Endothelial cell of umbilical vein (primary cell): Measurements from ENCODE around the gene KANK4. TPM values are rescaled to one million over a fixed set of nuclear protein-coding genes. Genes with fewer than 3 reads are reported as not detected.

Experiments used
- BruUV-seq: library from RNA; stranded (reverse); fragments of 400-500 nt; replicated peaks from 2 replicates; lab custom pipeline; 2021; lab: Mats Ljungman, UMichigan
- CTCF ChIA-PET: fragments of 300-600, 350-600 bp; sonication (Branson Sonifier 250); formaldehyde crosslinking; loops from one replicate; lab custom pipeline; 2021; ENCODE audit warnings: antibody characterized with exemption, inconsistent platforms; lab: Charles Lee
- POLR2A ChIA-PET: fragments of 300-600, 350-600 bp; sonication (Branson Sonifier 250); formaldehyde crosslinking; loops from one replicate; lab custom pipeline; 2021; ENCODE audit warnings: antibody characterized with exemption, inconsistent platforms; lab: Charles Lee
- DNase-seq: peaks from one replicate; pipeline ENCODE4 v3.0.0-alpha.2; 2011; ENCODE audit warnings: low read depth, low spot score
- FAIRE-seq: peaks from 2 replicates; lab custom pipeline; 2011; peaks lifted over from hg19 to GRCh38; lab: Jason Lieb, UNC
- H2AFZ ChIP-seq: 2 replicates; pipeline ENCODE4 v1.6.0; 2012; ENCODE audit warnings: low read depth, low read length, control low read depth, inconsistent platforms
- H3K27ac ChIP-seq: 2 replicates; pipeline ENCODE4 v1.5.1; 2011; ENCODE audit warnings: low read depth, mild to moderate bottlenecking, control low read depth, low read length, moderate library complexity; ENCODE audit not compliant: insufficient read depth
- H3K27me3 ChIP-seq, 2 experiments: 2 replicates each; pipeline versions ENCODE4 v1.6.0 to v1.6.1; 2011; ENCODE audit warnings: low read length in 2 of 2, mixed read lengths in 1 of 2; ENCODE audit not compliant: control insufficient read depth in 2 of 2, insufficient read depth in 2 of 2
- H3K36me3 ChIP-seq, 2 experiments: 2 replicates in 1 of 2; 3 replicates in 1 of 2; pipeline ENCODE4 v1.5.1; 2011; ENCODE audit warnings: low read length in 2 of 2, mild to moderate bottlenecking in 1 of 2, moderate library complexity in 1 of 2; ENCODE audit not compliant: control insufficient read depth in 2 of 2, insufficient read depth in 2 of 2; ENCODE audit errors: extremely low read depth in 1 of 2
- H3K4me1 ChIP-seq: 3 replicates; pipeline ENCODE4 v1.5.1; 2011; ENCODE audit warnings: mild to moderate bottlenecking, low read length; ENCODE audit not compliant: control insufficient read depth, insufficient read depth; ENCODE audit errors: extremely low read depth
- H3K4me2 ChIP-seq: 2 replicates; pipeline ENCODE4 v1.6.1; 2011; ENCODE audit warnings: low read length, control low read depth, mixed read lengths; ENCODE audit not compliant: insufficient read depth
- H3K4me3 ChIP-seq, 3 experiments: fragments of 200-600 bp in 1 of 3; sonication (generic), shearing (Covaris generic) in 1 of 3; replicated peaks in 1 of 3; 2 replicates each; pipeline ENCODE4 v1.5.1; 2011 to 2016; ENCODE audit warnings: control low read depth in 3 of 3, low read length in 3 of 3, mild to moderate bottlenecking in 2 of 3, inconsistent platforms in 1 of 3, low read depth in 1 of 3, moderate library complexity in 1 of 3; ENCODE audit not compliant: insufficient read depth in 1 of 3
- H3K79me2 ChIP-seq: 2 replicates; pipeline ENCODE4 v1.6.0; 2012; ENCODE audit warnings: low read length, inconsistent platforms; ENCODE audit not compliant: control insufficient read depth, insufficient read depth
- H3K9ac ChIP-seq: replicated peaks from 2 replicates; pipeline ENCODE3; 2011; ENCODE audit warnings: low read length, control low read depth; ENCODE audit not compliant: insufficient read depth; ENCODE audit errors: extremely low read depth
- H3K9me1 ChIP-seq: replicated peaks from 3 replicates; pipeline ENCODE4 v1.6.0; 2011; ENCODE audit warnings: mild to moderate bottlenecking, low read length; ENCODE audit not compliant: control insufficient read depth, insufficient read depth; ENCODE audit errors: extremely low read depth
- H3K9me3 ChIP-seq: replicated peaks from 2 replicates; pipeline ENCODE4 v1.5.1; 2012; ENCODE audit warnings: low read length, inconsistent platforms; ENCODE audit not compliant: control insufficient read depth, insufficient read depth
- H4K20me1 ChIP-seq: replicated peaks from 2 replicates; pipeline ENCODE3; 2011; ENCODE audit warnings: mild to moderate bottlenecking, low read length; ENCODE audit not compliant: control insufficient read depth, insufficient read depth; ENCODE audit errors: extremely low read depth
- CTCF ChIP-seq, 2 donors: IDR thresholded peaks; 1 replicate in 1 of 2; 2 replicates in 1 of 2; pipeline ENCODE4 v1.5.1; 2011; ENCODE audit warnings: low read length in 2 of 2, mild to moderate bottlenecking in 2 of 2, moderate library complexity in 2 of 2, control low read depth in 1 of 2, inconsistent platforms in 1 of 2, low read depth in 1 of 2; ENCODE audit not compliant: insufficient read depth in 1 of 2; ENCODE audit errors: extremely low read depth in 1 of 2
- EZH2 ChIP-seq: IDR thresholded peaks from 2 replicates; pipeline ENCODE4 v1.6.1; 2012; ENCODE audit warnings: borderline replicate concordance, low read depth, mild to moderate bottlenecking, moderate library complexity, low read length, inconsistent platforms; ENCODE audit not compliant: severe bottlenecking
- FOS ChIP-seq: IDR thresholded peaks from 2 replicates; pipeline ENCODE4 v1.6.1; 2011; ENCODE audit warnings: mild to moderate bottlenecking, low read length, moderate library complexity, borderline replicate concordance; ENCODE audit not compliant: insufficient read depth
- GATA2 ChIP-seq: IDR thresholded peaks from 2 replicates; pipeline ENCODE4 v1.7.0; 2011; ENCODE audit warnings: low read depth, mild to moderate bottlenecking, moderate library complexity, mixed read lengths, low read length; ENCODE audit not compliant: insufficient read length, insufficient read depth
- JUN ChIP-seq: IDR thresholded peaks from 2 replicates; pipeline ENCODE4 v1.6.1; 2011; ENCODE audit warnings: borderline replicate concordance, low read depth; ENCODE audit not compliant: insufficient read length, insufficient read depth
- MYC ChIP-seq: IDR thresholded peaks from one replicate; pipeline ENCODE4 v1.6.1; 2011; ENCODE audit warnings: mild to moderate bottlenecking, low read depth, low read length
- POLR2A ChIP-seq: IDR thresholded peaks from 2 replicates; pipeline ENCODE4 v1.6.1; 2012; ENCODE audit warnings: low read depth, mild to moderate bottlenecking, control low read depth, low read length
- POLR2AphosphoS5 ChIP-seq: IDR thresholded peaks from 2 replicates; pipeline ENCODE4 v1.6.1; 2012; ENCODE audit warnings: low read depth, mild to moderate bottlenecking, control low read depth, low read length, moderate library complexity; ENCODE audit not compliant: insufficient read depth
- dilution Hi-C: fragments of 300-500 bp; cut with MboI; formaldehyde crosslinking; loops from one replicate; pipeline ENCODE4 v1.15.0; 2019; ENCODE audit warnings: low sequenced_read_pairs; ENCODE audit not compliant: extremely low pct_ligation_motif_present
- intact Hi-C: fragments of 100-400 bp; cut with micrococcal nuclease; formaldehyde crosslinking; loops from one replicate; pipeline ENCODE4 v1.10.0; 2022
- polyA plus RNA-seq, 4 experiments: library from polyadenylated mRNA; depleted of rRNA in 3 of 4; stranded (reverse) in 3 of 4; unstranded in 1 of 4; fragments of >200 nt; gene quantifications; 2 replicates each; pipeline versions ENCODE4 v1.2.1 to v1.2.3, GENCODE V29; 2011 to 2012; ENCODE audit warnings: missing spikeins in 1 of 4
- total RNA-seq: library from RNA; stranded (reverse); gene quantifications from 2 replicates; pipeline ENCODE4 v1.2.3, GENCODE V29; 2021
- TF ChIP-seq, protein P1 (sequence below): IDR thresholded peaks from 2 replicates; pipeline ENCODE4 v1.6.1; 2011; ENCODE audit not compliant: insufficient read depth, insufficient read length

The KANK4 gene
- total and polyA plus RNA-seq, 2 donors (not counting 3 experiments of a cell fraction or from before 2014, with no cell fraction given) = not detected

DNA sequence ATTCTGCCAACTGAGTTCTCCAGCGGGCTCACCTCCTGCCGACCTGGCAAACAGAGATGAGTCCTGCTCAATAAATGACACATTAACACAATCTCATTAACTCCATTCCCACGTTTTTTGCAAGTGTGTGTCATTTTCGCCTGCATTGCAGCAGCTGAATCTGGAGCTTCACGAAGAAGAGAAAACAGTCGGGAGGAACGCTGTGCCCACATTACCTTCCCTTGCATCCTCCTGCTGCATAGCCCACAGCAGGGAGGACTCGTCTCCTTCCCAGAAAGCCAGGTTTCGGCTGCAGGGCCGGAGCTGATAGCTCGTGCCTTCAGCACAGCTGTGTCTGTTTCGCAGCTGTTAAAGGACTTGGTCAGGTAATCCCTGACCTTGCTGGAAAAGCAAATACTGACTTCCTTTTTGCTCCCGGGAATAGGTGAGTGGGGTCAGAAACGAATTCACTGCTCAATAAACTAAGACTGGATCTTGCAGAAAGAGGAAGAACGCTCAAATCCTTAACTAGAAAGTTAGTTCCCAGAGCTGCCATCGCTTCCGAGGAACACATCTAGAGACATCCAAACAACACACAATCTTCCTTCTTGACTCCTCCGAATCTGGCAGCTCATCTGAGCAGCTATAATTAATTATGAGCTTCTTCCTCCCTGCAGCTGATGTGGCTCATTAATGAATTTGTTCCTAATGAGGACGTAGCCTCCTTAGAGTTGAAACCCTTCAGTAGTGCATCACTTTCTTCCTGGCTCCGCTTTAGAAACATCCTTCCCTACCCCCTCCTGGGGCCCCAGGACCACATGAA lies 33.0 kb downstream of the KANK4 start:
- H3K79me2 ChIP-seq = no peaks in the 10 kb centered on the region
- no peaks in the 10 kb centered on the region for H4K20me1 ChIP-seq
- no peaks in the 10 kb centered on the region for H3K9me1 ChIP-seq
- H3K27ac ChIP-seq = no peak overlapping the region
- BruUV-seq = no TSS peak
- DNase-seq (peak; percentile 16), FAIRE-seq (no peak)
- H3K4me3 ChIP-seq = no peak overlapping the region
- ChIA-PET POLR2A (no interaction called here), CTCF (no interaction called here)
- H3K27me3 ChIP-seq = peaks cover 5 to 6% of the 10 kb centered on the region in 2 experiments
- no peak overlapping the region for H2AFZ ChIP-seq
- TF ChIP-seq EZH2 (no peak), MYC (no peak), POLR2A (no peak), JUN (no peak), CTCF (IDR thresholded peaks at IDR 0.05; ENCODE audit: extremely low read depth in 1 of 2, insufficient read depth in 1 of 2, low read depth in 1 of 2, low read length in 2 of 2) (no peak), GATA2 (no peak), FOS (no peak), POLR2AphosphoS5 (no peak)
- TF ChIP-seq, protein P1, sequence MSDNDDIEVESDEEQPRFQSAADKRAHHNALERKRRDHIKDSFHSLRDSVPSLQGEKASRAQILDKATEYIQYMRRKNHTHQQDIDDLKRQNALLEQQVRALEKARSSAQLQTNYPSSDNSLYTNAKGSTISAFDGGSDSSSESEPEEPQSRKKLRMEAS = no peak
- no peaks in the 10 kb centered on the region for H3K36me3 ChIP-seq
- peaks cover 2% of the 10 kb centered on the region for H3K4me1 ChIP-seq
- intact Hi-C loops = no loop called here
- no peaks in the 10 kb centered on the region for H3K9me3 ChIP-seq
- no peak overlapping the region for H3K4me2 ChIP-seq
- H3K9ac ChIP-seq = no peak overlapping the region
- dilution Hi-C loops = no loop called here
